Fibroblast of skin of right biceps (primary cell): ENCODE data around the gene CRYBB1.

Experiments used
- DNase-seq: peaks from one replicate; pipeline ENCODE4 v3.0.0-alpha.2; 2013

Gene CRYBB1

GRCh38 chr22:26602127-26602526 lies 15.7 kb downstream of the CRYBB1 start:
- DNase-seq: no peak

DNA sequence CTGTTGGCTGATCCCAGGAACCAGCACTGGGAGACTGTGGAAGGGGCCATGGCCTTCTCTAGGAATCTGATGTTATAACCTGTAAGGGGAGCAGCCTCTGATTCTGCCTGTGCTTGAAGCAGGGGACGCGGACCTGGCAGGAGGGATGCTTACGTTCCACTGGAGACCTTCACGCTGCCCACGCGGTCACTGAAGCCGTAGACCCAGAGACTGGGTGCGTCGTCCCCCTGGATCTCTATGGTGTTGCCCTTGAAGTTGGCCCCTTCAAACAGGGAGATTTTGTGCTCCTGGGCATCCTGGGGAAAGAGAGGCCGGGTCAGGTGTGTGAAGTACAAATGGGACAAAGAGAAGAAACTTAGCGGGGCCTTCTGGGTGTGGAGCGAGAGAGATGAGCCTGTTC lies 16.1 kb downstream of the CRYBB1 start:
- DNase-seq: no peak

- no peak for DNase-seq
Observed at GRCh38 chr22:26599505-26599904, 18.3 kb downstream of the CRYBB1 start.

DNA sequence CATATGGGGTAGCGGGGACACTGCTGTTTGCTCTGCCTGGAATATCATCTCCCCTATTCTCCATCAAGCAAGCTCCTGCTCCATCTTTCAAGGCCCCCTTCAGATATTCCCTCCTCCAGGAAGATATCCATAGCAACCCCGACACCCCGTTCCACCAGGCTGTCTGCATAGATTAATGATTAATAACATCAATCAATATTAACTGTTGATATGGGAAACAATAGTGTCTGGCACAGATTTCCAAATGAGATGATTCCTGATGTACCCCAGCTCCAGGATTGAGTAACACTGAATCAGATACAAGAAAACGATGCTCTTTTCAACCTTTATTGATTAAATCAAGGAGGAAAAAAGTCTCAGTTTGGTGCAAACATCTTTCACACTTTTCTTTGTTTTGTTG lies 20.3 kb downstream of the CRYBB1 start:
- no peak for DNase-seq

- DNase-seq: no peak
Observed at GRCh38 chr22:26597026-26597425, 20.8 kb downstream of the CRYBB1 start.

DNA sequence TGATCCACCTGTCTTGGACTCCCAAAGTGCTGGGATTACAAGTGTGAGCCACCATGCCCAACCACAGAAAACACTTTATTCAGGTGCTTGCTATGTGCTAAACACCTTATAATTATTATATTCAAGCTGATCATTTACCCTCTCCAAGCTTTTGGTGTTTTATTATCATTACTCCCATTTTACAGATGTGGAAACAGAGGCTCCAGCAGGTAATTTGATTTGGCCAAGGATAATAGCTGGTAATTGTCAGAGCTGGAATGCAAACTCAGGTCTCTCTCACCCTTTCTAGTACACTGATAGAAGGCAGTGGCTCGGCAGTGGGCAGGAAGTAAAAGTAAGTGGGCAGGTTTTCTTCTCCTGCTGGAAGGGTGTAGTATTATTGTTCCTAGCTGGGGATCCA lies 24.1 kb downstream of the CRYBB1 start:
- DNase-seq: no peak

GRCh38 chr22:26592421-26592891 lies 25.4 kb downstream of the CRYBB1 start:
- DNase-seq: no peak

- DNase-seq: peak; percentile 81
Observed at GRCh38 chr22:26589845-26590736, 27.7 kb downstream of the CRYBB1 start, which contains the start of gene TPST2. Gene TPST2, minus strand, starts transcription at chr22:26590132. Its CDS starts 48,502 bp downstream, at chr22:26541630.

DNA sequence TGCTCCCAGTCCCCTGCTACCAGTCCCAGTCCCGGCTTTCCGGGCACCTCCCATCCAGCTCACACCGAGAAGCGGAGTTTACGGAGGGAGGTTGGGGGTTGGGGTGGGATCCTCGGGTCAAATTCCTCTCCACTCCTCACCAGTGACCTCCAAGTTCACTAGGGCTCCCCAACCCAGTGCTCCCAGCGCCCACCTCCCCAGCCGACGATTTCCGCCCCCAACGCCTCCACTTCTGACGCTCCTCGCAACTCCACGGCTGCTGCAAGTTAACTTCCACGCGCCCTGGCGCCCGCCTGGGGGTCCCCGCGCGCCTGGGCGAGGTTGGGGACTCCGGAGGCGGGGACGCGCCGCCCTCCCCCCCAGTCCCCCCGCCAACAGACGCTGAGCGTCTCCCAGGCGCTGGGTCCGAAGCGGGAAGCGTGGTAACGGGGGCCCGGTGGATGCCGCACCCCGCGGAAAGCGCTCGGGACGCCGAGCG lies 28.4 kb downstream of the CRYBB1 start:
- peak; percentile 32 for DNase-seq

GRCh38 chr22:26588729-26589366 lies 29.0 kb downstream of the CRYBB1 start:
- no peak for DNase-seq

GRCh38 chr22:26587991-26588613 lies 29.7 kb downstream of the CRYBB1 start:
- DNase-seq: peak; percentile 55

GRCh38 chr22:26586556-26587325 lies 31.1 kb downstream of the CRYBB1 start:
- DNase-seq: no peak

- peak; percentile 93 for DNase-seq
Observed at GRCh38 chr22:26585104-26585790, 32.6 kb downstream of the CRYBB1 start.

- no peak for DNase-seq
Observed at GRCh38 chr22:26584010-26584409, 33.8 kb downstream of the CRYBB1 start.

- no peak for DNase-seq
Observed at GRCh38 chr22:26581633-26582168, 36.1 kb downstream of the CRYBB1 start.

- no peak for DNase-seq
Observed at GRCh38 chr22:26581026-26581425, 36.8 kb downstream of the CRYBB1 start.

DNA sequence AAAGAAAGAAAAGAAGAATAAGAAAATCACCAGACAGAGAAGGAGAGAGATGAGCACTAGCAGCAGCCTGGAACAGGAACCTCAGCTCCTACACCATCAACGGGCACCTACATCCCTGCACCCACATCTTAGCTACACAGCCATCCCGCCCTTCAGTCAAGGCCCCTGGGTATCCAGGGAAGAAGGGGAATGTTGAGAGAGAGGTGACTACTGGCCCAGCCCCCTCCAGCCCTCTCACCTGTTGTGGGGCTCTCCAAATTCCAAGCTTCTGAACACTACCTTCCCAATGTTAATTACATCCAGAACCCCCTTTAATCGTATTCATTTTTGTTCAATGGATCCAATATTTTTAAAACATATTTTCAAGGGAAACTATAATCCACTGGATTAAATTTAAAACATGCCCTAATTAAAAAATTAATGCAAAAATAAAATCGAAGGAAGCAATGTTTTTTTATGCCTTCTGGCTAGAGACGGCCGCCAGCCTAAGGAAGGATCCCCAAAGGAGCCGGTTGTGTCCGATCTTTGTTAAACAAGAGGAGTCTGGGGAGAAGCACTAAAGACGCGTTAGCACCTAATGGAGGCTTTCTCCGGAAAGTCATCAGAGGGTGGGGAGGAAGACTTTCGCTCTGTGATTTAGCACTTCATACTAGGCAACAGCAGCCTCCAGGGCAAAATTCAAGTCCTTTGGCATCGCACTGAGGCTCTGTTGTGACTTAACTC lies 37.4 kb downstream of the CRYBB1 start:
- DNase-seq: no peak

GRCh38 chr22:26579331-26579886 lies 38.4 kb downstream of the CRYBB1 start:
- no peak for DNase-seq

DNA sequence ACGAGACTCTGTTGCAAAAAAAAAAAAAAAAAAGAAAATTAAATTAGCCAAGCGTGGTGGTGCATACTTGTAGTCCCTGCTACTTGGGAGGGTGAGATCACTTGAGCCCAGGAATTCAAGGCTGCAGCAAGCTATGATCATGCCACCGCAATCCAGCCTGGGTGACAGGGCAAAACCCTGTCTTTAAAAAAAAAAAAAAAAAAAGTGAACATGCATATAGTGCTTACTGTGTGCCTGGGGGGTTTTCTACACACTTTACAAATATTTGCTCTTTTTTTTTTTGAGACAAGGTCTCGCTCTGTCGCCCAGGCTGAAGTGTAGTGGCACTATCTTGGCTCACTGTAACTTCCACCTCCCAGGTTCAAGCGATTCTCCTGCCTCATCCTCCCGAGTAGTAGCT lies 40.7 kb downstream of the CRYBB1 start:
- DNase-seq: no peak

DNA sequence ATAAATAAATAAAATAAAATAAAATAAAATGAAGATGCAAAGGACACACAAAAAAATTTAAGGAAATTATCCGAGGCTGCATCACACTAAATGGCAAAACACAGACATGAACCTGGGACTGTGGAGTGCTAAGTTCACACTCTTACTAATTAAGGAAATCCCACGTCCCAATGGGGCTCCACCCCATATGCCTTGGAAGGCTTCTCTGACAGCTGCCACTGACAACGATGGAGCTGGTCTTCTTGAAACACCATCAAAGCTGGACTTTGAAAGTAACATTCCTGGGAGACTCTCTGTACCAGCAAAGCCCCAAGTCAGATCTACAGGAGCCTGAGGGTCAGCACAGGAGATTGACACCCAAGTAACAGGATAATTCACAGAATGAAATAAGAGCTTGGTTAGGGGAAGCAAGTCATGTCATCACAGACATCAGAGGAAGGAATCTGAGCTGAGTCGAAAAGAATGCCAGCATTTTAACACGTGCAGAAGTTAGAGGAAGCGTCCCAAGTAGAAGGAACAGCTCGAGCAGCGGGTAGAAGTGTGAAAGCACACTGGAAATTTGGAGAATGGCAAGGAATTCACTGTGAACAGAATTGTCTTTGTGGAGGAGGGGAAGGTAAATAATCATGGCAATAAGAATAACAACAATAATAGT lies 41.7 kb downstream of the CRYBB1 start:
- DNase-seq: peak; percentile 48
